ENCODE data around the gene CDC42EP4.

CDC42EP4 gene

GRCh38 chr17:73324711-73325526 lies 13.1 kb upstream of the CDC42EP4 start:
- H3K27me3 ChIP-seq (ENCODE audit: insufficient read depth, low read length, poor library complexity, severe bottlenecking) = no peaks in the 10 kb centered on the region
- no peak overlapping the region for H2AFZ ChIP-seq (ENCODE audit: low read length)
- H3K9me2 ChIP-seq (replicated peaks; ENCODE audit: low read depth, low read length) = no peaks in the 10 kb centered on the region
- H3K9me3 ChIP-seq (ENCODE audit: insufficient read depth, low read depth, low read length) = no peaks in the 10 kb centered on the region
- H3F3A ChIP-seq (ENCODE audit: low read depth) = no peaks in the 10 kb centered on the region
- no peak overlapping the region for H3K4me2 ChIP-seq (ENCODE audit: low read depth, low read length, poor library complexity, severe bottlenecking)
- no peaks in the 10 kb centered on the region for H3K4me1 ChIP-seq (ENCODE audit: insufficient read depth, low read length, poor library complexity, severe bottlenecking)
- H3K79me2 ChIP-seq (ENCODE audit: insufficient read depth, low read length) = no peaks in the 10 kb centered on the region
- no peak overlapping the region for H3K9ac ChIP-seq (ENCODE audit: low read depth, low read length, poor library complexity, severe bottlenecking)
- H3K36me3 ChIP-seq (ENCODE audit: insufficient read depth, low read length) = no peaks in the 10 kb centered on the region
- no peak for TF ChIP-seq EZH2phosphoT487 (IDR thresholded peaks at IDR 0.05; ENCODE audit: borderline replicate concordance)
- no peak overlapping the region for H3K4me3 ChIP-seq (ENCODE audit: low read length, poor library complexity, severe bottlenecking)
- no peaks in the 10 kb centered on the region for H4K20me1 ChIP-seq (ENCODE audit: insufficient read depth, low read length, poor library complexity, severe bottlenecking)

GRCh38 chr17:73324160-73324475 lies 12.3 kb upstream of the CDC42EP4 start:
- Histone ChIP-seq H3K9ac (ENCODE audit: low read depth, low read length, poor library complexity, severe bottlenecking) (no peak overlapping the region), H2AFZ (ENCODE audit: low read length) (no peak overlapping the region), H4K20me1 (ENCODE audit: insufficient read depth, low read length, poor library complexity, severe bottlenecking) (no peaks in the 10 kb centered on the region), H3K4me1 (ENCODE audit: insufficient read depth, low read length, poor library complexity, severe bottlenecking) (no peaks in the 10 kb centered on the region), H3K4me3 (ENCODE audit: low read length, poor library complexity, severe bottlenecking) (no peak overlapping the region), H3K27me3 (ENCODE audit: insufficient read depth, low read length, poor library complexity, severe bottlenecking) (no peaks in the 10 kb centered on the region), H3K9me3 (ENCODE audit: insufficient read depth, low read depth, low read length) (no peaks in the 10 kb centered on the region), H3K4me2 (ENCODE audit: low read depth, low read length, poor library complexity, severe bottlenecking) (no peak overlapping the region), H3K79me2 (ENCODE audit: insufficient read depth, low read length) (no peaks in the 10 kb centered on the region), H3K36me3 (ENCODE audit: insufficient read depth, low read length) (no peaks in the 10 kb centered on the region), H3F3A (ENCODE audit: low read depth) (no peaks in the 10 kb centered on the region), H3K9me2 (replicated peaks; ENCODE audit: low read depth, low read length) (no peaks in the 10 kb centered on the region)
- TF ChIP-seq EZH2phosphoT487 (IDR thresholded peaks at IDR 0.05; ENCODE audit: borderline replicate concordance) (no peak), CTCF (conservative IDR thresholded peaks at IDR 0.05; ENCODE audit: low read length) (no peak)

GRCh38 chr17:73323409-73324159 lies 11.8 kb upstream of the CDC42EP4 start:
- Histone ChIP-seq H3K79me2 (ENCODE audit: insufficient read depth, low read length) (no peaks in the 10 kb centered on the region), H4K20me1 (ENCODE audit: insufficient read depth, low read length, poor library complexity, severe bottlenecking) (no peaks in the 10 kb centered on the region), H3K9me2 (replicated peaks; ENCODE audit: low read depth, low read length) (no peaks in the 10 kb centered on the region), H3K4me3 (ENCODE audit: low read length, poor library complexity, severe bottlenecking) (no peak overlapping the region), H2AFZ (ENCODE audit: low read length) (no peak overlapping the region), H3K9ac (ENCODE audit: low read depth, low read length, poor library complexity, severe bottlenecking) (no peak overlapping the region), H3K9me3 (ENCODE audit: insufficient read depth, low read depth, low read length) (no peaks in the 10 kb centered on the region), H3K4me2 (ENCODE audit: low read depth, low read length, poor library complexity, severe bottlenecking) (no peak overlapping the region), H3K4me1 (ENCODE audit: insufficient read depth, low read length, poor library complexity, severe bottlenecking) (no peaks in the 10 kb centered on the region), H3K36me3 (ENCODE audit: insufficient read depth, low read length) (no peaks in the 10 kb centered on the region), H3F3A (ENCODE audit: low read depth) (no peaks in the 10 kb centered on the region), H3K27me3 (ENCODE audit: insufficient read depth, low read length, poor library complexity, severe bottlenecking) (no peaks in the 10 kb centered on the region)
- TF ChIP-seq EZH2phosphoT487 (IDR thresholded peaks at IDR 0.05; ENCODE audit: borderline replicate concordance) (no peak), CTCF (conservative IDR thresholded peaks at IDR 0.05; ENCODE audit: low read length) (no peak)

Data from Loucy (cell line).